ENCODE results near the gene KRT85.
"Not testable (repeated sequence)": the region's sequence is repeated elsewhere in the genome, so short reads cannot be mapped to it uniquely, and the experiment has no call there.

The KRT85 gene

GRCh38 chr12:52366738-52367485 lies at the start of gene KRT85:
TSS of gene KRT85 (minus strand) at chr12:52367481. CDS start at chr12:52367405, 76 bp downstream.
- DNase-seq: no peak

GRCh38 chr12:52416795-52417194 lies 49.5 kb upstream of the KRT85 start:
- no peak for DNase-seq

- no peak for DNase-seq
Observed at GRCh38 chr12:52415870-52416750, 48.8 kb upstream of the KRT85 start.

DNA sequence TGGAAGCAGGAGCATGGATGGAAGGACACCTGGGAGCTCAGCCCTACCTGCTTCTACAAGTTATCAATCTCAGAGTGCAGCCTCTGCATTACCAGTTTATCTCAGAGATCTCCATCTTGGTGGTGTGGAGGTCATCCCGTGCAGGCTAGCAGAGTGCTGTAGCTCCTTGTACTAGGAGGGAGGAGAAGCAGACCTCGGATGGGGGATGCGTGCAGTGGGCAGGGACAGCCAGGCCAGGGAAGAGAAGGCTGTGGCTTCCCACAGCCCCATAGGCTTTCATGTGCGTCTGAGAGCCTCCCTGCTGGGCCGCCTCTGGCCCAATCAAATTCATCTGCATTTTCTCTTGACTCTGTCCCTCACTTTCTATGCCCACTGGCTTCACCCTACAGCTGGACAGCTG lies 47.7 kb upstream of the KRT85 start:
- no peak for DNase-seq

DNA sequence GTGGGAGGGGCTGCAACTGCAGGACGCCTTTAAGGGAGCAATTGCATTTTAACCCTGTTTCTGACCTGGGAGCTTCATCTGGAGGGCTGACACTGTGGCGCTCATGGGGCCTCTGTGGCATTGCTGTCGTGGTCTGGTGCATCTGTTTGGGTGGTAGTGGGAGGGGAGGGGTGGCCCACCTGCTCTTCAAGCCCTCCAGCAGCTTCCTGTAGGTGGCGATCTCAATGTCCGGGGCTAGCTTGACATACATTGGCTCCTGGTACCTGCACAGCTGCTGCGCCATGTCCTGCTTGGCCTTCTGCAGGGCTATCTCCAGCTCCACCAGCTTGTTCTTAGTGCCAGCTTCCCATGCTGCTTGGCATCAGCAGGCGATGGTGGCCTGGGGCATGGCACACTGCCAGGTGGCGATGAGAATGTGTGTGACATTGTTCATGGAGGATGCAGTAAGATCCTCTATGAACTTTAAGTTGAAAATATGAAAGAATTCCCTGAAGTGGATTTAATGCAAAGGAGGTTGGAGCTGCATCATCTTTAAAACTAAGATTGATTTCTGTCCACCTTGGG lies 46.6 kb upstream of the KRT85 start:
- no peak for DNase-seq

DNA sequence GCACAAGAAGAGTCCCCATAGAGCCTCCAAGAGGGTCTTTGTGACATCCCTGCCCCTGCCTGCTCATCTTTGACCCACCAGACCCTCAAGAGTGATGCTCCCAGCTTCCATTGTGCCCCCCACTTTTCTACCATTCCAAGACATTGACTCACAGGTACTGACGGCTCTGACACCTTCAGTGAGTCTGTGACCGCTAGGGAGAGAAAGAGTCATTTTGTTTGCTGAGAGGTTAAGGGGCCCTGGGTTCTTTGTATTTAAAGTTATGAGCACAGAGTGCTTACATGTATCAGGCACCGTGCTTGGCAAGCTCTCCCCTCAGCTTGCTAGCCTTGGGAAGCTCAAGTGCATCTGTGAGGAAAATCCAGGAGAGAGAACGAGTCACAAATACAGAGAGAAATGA lies 45.9 kb upstream of the KRT85 start:
- DNase-seq: no peak

GRCh38 chr12:52411815-52412214 lies 44.5 kb upstream of the KRT85 start:
- no peak for DNase-seq

- not testable (repeated sequence) for DNase-seq
Observed at GRCh38 chr12:52410589-52411248, 43.4 kb upstream of the KRT85 start.

GRCh38 chr12:52407918-52408317 lies 40.6 kb upstream of the KRT85 start:
- no peak for DNase-seq

DNA sequence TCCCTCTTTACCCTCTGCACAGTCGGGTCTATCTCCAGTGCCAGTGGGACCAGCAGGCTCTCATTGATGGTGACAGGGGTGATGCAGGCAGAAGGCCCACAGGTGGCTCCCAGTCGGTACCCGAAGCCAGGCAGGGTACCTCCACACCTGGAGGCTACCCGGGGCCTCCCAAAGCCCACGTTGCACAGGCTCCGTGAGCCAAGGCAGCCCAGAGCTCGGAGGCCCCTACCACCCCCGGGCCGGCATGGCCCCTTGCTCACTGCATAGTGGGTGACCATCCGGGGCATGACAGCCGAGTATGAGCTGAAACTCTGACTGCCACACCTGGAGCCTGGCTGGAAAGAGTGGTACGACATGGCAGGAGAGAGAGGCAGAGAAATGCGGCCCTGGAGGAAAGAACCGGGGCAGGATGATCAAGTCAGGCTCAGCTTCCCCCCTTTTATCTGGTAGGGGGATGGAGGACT lies 38.7 kb upstream of the KRT85 start, which contains the start of gene KRT82:
Gene KRT82, minus strand, starts transcription at position 414 of the 464 bp plus-strand sequence. Its CDS starts 58 bp downstream, at position 356.
- no peak for DNase-seq

- no peak for DNase-seq
Observed at GRCh38 chr12:52404951-52405350, 37.7 kb upstream of the KRT85 start.

GRCh38 chr12:52403561-52403960 lies 36.3 kb upstream of the KRT85 start:
- no peak for DNase-seq

- DNase-seq: no peak
Observed at GRCh38 chr12:52402873-52403540, 35.7 kb upstream of the KRT85 start.

DNA sequence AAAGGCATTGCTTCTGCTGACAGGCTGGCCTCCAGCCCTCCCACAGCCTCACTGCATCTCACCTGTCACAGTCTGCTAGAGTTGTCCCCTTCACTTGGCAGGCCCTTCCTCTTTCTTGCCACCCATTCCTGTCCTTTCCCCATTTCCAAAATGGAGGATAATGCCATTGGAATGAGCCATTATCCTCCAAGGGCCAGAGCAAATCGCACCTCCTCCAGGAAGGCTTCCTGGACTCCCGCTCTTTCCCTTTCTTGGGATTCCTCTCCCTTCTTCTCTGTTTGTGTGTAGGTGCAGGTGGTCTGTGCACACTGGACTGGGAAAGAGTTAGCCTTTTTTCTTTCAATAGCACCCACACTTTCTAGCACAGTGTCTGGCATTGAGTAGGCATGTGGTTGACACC lies 35.1 kb upstream of the KRT85 start:
- DNase-seq: no peak

GRCh38 chr12:52401926-52402325 lies 34.6 kb upstream of the KRT85 start:
- DNase-seq: no peak

DNA sequence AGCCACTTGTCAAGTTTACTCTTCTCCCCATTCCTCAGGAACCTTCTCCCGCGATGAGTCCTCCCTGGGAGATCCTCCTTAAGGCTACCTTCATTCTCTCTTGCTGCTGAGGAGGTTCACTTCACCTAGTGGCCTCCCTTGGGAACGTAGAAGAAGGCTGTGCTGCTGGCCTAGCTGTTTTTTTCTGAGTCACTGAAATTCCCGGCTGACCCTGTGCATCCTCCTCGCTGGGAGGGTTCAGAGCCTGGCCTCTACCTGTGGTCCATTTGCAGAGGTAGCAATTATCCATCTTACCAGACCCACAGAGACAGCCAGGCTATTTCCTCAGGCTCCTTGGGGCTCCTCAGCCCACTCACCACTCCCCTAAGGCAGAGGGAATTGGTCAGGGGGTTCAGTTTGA lies 34.2 kb upstream of the KRT85 start:
- no peak for DNase-seq

DNA sequence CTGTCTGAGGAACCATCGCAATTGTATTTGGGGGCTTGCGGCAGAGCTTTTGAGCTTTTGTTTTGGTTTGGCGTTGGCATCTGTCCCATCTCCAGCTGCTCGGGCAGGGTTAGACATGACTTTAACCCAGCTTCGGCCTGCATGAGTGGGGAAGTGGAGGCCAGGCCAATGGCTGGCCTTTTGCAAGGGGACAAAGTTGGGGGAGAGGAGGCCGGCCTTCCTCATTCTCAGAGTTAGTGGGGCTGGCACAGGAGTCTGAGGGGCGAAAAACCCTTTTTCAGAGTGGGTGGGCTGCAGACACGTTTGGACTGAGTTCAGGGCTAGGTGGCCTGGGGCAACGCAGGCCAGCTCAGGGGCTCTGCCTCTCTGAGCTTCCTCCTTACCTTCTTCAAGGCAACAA lies 33.6 kb upstream of the KRT85 start:
- no peak for DNase-seq

GRCh38 chr12:52399756-52400155 lies 32.5 kb upstream of the KRT85 start:
- no peak for DNase-seq

DNA sequence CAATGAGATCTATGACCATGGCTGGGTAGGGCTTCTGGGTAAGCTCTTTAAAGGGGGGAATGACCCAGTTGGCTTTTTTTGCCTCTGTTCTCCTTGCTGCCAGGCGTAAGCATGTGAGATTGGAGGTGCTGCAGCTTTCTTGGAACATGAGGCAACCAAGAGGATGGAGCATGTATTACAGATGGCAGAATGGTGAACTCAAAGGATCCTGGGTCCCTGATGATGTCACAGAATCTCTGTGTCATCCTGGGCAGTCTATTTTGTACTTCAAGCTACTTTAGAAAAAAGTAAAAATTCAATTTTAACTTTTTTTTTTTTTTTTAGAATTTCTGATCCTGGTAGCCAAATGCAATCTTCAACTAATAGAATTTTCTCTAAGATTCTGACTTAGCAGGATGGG lies 30.9 kb upstream of the KRT85 start:
- DNase-seq: no peak

DNA sequence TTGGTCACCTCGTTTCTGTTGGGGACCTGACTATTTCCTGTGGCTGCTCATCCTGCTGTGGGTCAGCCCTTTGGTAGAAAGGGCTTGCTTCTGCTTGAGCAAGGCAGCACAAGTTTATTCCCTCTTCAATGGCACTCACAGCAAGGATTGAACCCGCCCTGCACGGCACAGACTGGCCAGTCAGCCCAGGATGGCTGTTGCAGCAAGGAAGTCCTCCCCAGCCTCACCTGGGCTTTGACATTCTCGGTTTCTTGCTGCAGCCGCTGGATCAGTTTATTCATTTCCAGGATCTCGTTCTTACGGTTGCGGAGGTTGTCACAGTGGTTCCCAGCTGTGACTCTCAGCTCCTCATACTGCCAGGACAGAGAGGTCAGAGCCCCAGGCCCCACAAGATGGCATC lies 29.4 kb upstream of the KRT85 start:
- DNase-seq: no peak

- DNase-seq: no peak
Observed at GRCh38 chr12:52395761-52396434, 28.6 kb upstream of the KRT85 start.
